Calu3 (cell line): Measurements from ENCODE around the gene DZIP1. TPM values are rescaled to one million over a fixed set of nuclear protein-coding genes. Genes with fewer than 3 reads are reported as not detected.

Experiments
- BruUV-seq: library from RNA; stranded (reverse); fragments of 400-500 nt; replicated peaks from 2 replicates; lab custom pipeline; 2021; lab: Mats Ljungman, UMichigan
- CTCF ChIA-PET: fragments of 300-600 bp; sonication (Branson Sonifier 250); formaldehyde crosslinking; loops from one replicate; lab custom pipeline; 2022; ENCODE audit warnings: antibody characterized with exemption; lab: Charles Lee
- DNase-seq: peaks from one replicate; pipeline ENCODE4 v3.0.0; 2022
- H3K27ac Mint-ChIP-seq: one replicate; pipeline ENCODE4 v1.8.0; 2022; ENCODE audit warnings: mixed read lengths; ENCODE audit not compliant: unreplicated experiment
- H3K27me3 Mint-ChIP-seq: one replicate; pipeline ENCODE4 v1.8.0; 2022; ENCODE audit warnings: mixed read lengths; ENCODE audit not compliant: unreplicated experiment
- H3K36me3 Mint-ChIP-seq: one replicate; pipeline ENCODE4 v1.8.0; 2022; ENCODE audit warnings: mild to moderate bottlenecking, moderate library complexity, mixed read lengths; ENCODE audit not compliant: insufficient read depth, unreplicated experiment
- H3K4me1 Mint-ChIP-seq: one replicate; pipeline ENCODE4 v1.8.0; 2022; ENCODE audit warnings: mild to moderate bottlenecking, low read depth, mixed read lengths; ENCODE audit not compliant: unreplicated experiment
- H3K4me3 Mint-ChIP-seq: one replicate; pipeline ENCODE4 v1.8.0; 2022; ENCODE audit warnings: mild to moderate bottlenecking, low read depth, moderate library complexity, mixed read lengths; ENCODE audit not compliant: unreplicated experiment
- H3K9me3 Mint-ChIP-seq: one replicate; pipeline ENCODE4 v1.8.0; 2022; ENCODE audit warnings: low read depth, mixed read lengths; ENCODE audit not compliant: unreplicated experiment
- CTCF ChIP-seq: fragments of 200-600 bp; IDR thresholded peaks from one replicate; pipeline ENCODE4 v1.8.0; 2022; ENCODE audit warnings: antibody characterized with exemption; ENCODE audit not compliant: unreplicated experiment
- intact Hi-C: fragments of 100-400 bp; cut with micrococcal nuclease; formaldehyde crosslinking; loops from one replicate; pipeline ENCODE4 v1.10.0; 2022; ENCODE audit not compliant: unreplicated experiment
- total RNA-seq: library from RNA; stranded (reverse); gene quantifications from 2 replicates; pipeline ENCODE4 v1.2.3, GENCODE V29; 2022

The DZIP1 gene
- total RNA-seq, 1 experiment from 2014 or later, result 10.2 TPM

GRCh38 chr13:95553581-95554385 lies 90.7 kb downstream of the DZIP1 start:
- no peak for DNase-seq
- intact Hi-C loops, result loop anchor here (5.0 kb wide), 1 partner anchor 59 kb away; no protein-coding TSS in a partner anchor
- CTCF ChIA-PET, result interaction anchor here (0.6 kb wide), 1 partner anchor 59 kb away, joined by 3 read pairs; no protein-coding TSS in a partner anchor

GRCh38 chr13:95552539-95553441 lies 91.7 kb downstream of the DZIP1 start, which contains the start of gene CLDN10:
TSS of gene CLDN10 (plus strand) at chr13:95552720. CDS start at chr13:95552754, 34 bp downstream.
- BruUV-seq, result no TSS peak
- Mint-ChIP-seq H3K9me3 (no peaks in the 10 kb centered on the region), H3K27ac (no peak within 1 kb of the TSS), H3K36me3 (peaks cover 16% of the 10 kb centered on the region), H3K4me1 (no peaks in the 10 kb centered on the region), H3K27me3 (no peaks in the 10 kb centered on the region), H3K4me3 (peak within 1 kb of the TSS; percentile 77)
- TF ChIP-seq CTCF, result no peak
- CTCF ChIA-PET, result interaction anchor here (0.7 to 0.8 kb wide), 2 partner anchors 16 to 392 kb away, joined by 7 to 14 read pairs; no protein-coding TSS in a partner anchor
- intact Hi-C loops, result loop anchor here (5.0 kb wide), 1 partner anchor 60 kb away; no protein-coding TSS in a partner anchor
- DNase-seq, result peak; percentile 50

More at GRCh38 chr13:95553581-95554385, 90.7 kb downstream of the DZIP1 start:
- Mint-ChIP-seq H3K4me3 (peak overlapping the region; percentile 77), H3K27ac (peak overlapping the region; percentile 52), H3K4me1 (no peaks in the 10 kb centered on the region), H3K36me3 (peaks cover 16% of the 10 kb centered on the region), H3K27me3 (no peaks in the 10 kb centered on the region), H3K9me3 (no peaks in the 10 kb centered on the region)
- no peak for TF ChIP-seq CTCF
- TSS peak; percentile 58 for BruUV-seq

DNA sequence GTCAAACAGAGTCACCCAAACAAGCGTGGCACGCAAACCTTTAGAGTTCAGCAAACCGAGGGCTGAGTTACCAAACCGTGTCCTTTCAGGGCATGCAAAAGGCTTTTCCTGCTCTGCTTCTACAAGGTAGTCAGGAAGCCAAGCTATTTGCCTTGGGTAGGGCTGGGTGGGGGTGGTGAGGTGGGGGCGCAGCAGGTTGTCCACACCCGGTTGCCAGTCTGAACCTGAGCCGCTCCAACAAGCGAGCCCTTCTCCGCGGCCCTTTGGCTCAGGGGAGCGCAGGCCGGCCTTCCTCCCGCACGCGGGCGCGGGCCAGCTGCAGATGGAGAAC lies 92.3 kb downstream of the DZIP1 start:
- no TSS peak for BruUV-seq
- Mint-ChIP-seq H3K27ac (no peak overlapping the region), H3K27me3 (no peaks in the 10 kb centered on the region), H3K9me3 (no peaks in the 10 kb centered on the region), H3K4me3 (peak overlapping the region; percentile 77), H3K4me1 (peaks cover 4% of the 10 kb centered on the region), H3K36me3 (peaks cover 16% of the 10 kb centered on the region)
- no peak for DNase-seq
- CTCF ChIA-PET, result interaction anchor here (0.7 to 0.8 kb wide), 2 partner anchors 15 to 392 kb away, joined by 7 to 14 read pairs; no protein-coding TSS in a partner anchor
- intact Hi-C loops, result loop anchor here (5.0 kb wide), 1 partner anchor 60 kb away; no protein-coding TSS in a partner anchor
- no peak for TF ChIP-seq CTCF

DNA sequence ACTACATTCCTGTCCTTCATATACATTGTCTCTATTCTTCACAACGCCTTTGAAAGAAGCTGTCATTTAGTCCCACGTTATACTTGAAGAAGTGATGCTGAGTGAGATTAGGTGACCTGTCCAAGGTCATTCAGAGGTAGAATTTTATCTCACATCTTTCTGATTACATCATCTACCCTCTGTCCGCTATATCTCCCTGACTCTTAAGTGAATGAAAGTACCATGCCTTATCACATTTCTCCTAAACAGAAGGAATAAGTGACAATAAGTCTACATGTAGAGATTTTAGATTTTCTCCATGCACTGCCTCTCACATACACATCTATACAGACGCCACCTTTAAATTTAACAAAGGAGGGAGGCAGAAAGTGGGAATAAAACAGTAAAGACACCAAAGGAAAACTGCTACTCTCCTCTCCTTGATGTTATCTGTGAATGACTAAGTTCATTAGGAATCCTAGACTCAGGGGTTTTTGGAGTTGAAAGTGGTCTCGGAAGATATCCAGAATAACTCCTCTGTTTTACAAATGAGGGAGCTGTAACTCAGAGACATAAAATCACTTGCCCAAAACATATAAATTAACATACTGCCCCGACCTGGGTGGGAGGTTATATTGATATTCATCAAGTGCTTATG lies 96.9 kb downstream of the DZIP1 start:
- no peak overlapping the region for H3K4me3 Mint-ChIP-seq
- H3K27ac Mint-ChIP-seq, result no peak overlapping the region
- CTCF ChIA-PET, result no interaction called here
- no peak for TF ChIP-seq CTCF
- H3K27me3 Mint-ChIP-seq, result no peaks in the 10 kb centered on the region
- DNase-seq, result no peak
- BruUV-seq, result no TSS peak
- no peaks in the 10 kb centered on the region for H3K36me3 Mint-ChIP-seq
- peaks cover 11% of the 10 kb centered on the region for H3K4me1 Mint-ChIP-seq
- intact Hi-C loops, result no loop called here
- H3K9me3 Mint-ChIP-seq, result no peaks in the 10 kb centered on the region
